Liver (tissue), 9 donors: ENCODE results near the gene WWC2. TPM values are rescaled to one million over a fixed set of nuclear protein-coding genes. Genes with fewer than 3 reads are reported as not detected.
A peak's percentile ranks its signal among the peaks of the same experiment; 100 is the strongest.

Experiments used
- DNase-seq: peaks from one replicate; pipeline ENCODE4 v3.0.0-alpha.2; 2017; ENCODE audit warnings: low spot score
- H3K27ac ChIP-seq, 2 donors: one replicate each; pipeline ENCODE4 v1.7.0; 2013; ENCODE audit warnings: inconsistent platforms in 2 of 2, low read length in 2 of 2, control low read depth in 1 of 2, low read depth in 1 of 2, mild to moderate bottlenecking in 1 of 2
- H3K27me3 ChIP-seq, 4 donors: one replicate each; pipeline versions ENCODE4 v1.6.1 to v1.7.0; 2013; ENCODE audit warnings: low read length in 3 of 4, inconsistent platforms in 1 of 4, mild to moderate bottlenecking in 1 of 4, moderate library complexity in 1 of 4; ENCODE audit not compliant: control insufficient read depth in 4 of 4, insufficient read depth in 4 of 4
- H3K36me3 ChIP-seq, 4 donors: one replicate each; pipeline versions ENCODE4 v1.6.1 to v1.7.0; 2013; ENCODE audit warnings: low read length in 3 of 4, mild to moderate bottlenecking in 3 of 4, low read depth in 1 of 4, moderate library complexity in 1 of 4; ENCODE audit not compliant: control insufficient read depth in 4 of 4, insufficient read depth in 3 of 4
- H3K4me1 ChIP-seq, 4 donors: one replicate each; pipeline versions ENCODE4 v1.6.1 to v1.7.0; 2013; ENCODE audit warnings: low read length in 3 of 4, mild to moderate bottlenecking in 3 of 4, moderate library complexity in 1 of 4; ENCODE audit not compliant: control insufficient read depth in 4 of 4, insufficient read depth in 4 of 4
- H3K4me3 ChIP-seq, 3 donors: one replicate each; pipeline versions ENCODE4 v1.6.1 to v1.7.0; 2013; ENCODE audit warnings: low read length in 3 of 3, control low read depth in 1 of 3, low read depth in 1 of 3, mild to moderate bottlenecking in 1 of 3
- H3K9ac ChIP-seq, 2 donors: one replicate each; pipeline ENCODE4 v1.7.0; 2013; ENCODE audit warnings: low read length in 2 of 2, mild to moderate bottlenecking in 2 of 2, moderate library complexity in 2 of 2, control low read depth in 1 of 2, low read depth in 1 of 2
- H3K9me3 ChIP-seq, 4 donors: one replicate each; pipeline versions ENCODE4 v1.6.1 to v1.7.0; 2013; ENCODE audit warnings: low read length in 3 of 4; ENCODE audit not compliant: control insufficient read depth in 4 of 4
- EGR1 ChIP-seq, 2 donors: IDR thresholded peaks; 2 replicates each; pipeline ENCODE4 v1.6.1; 2016 to 2018; ENCODE audit warnings: antibody characterized with exemption in 2 of 2, low read depth in 2 of 2
- FOXA1 ChIP-seq: IDR thresholded peaks from 2 replicates; pipeline ENCODE4 v1.6.1; 2016; ENCODE audit warnings: antibody characterized with exemption
- FOXA2 ChIP-seq: IDR thresholded peaks from 2 replicates; pipeline ENCODE4 v1.6.1; 2016; ENCODE audit warnings: antibody characterized with exemption
- HNF4A ChIP-seq, 2 donors: conservative IDR thresholded peaks; 2 replicates each; pipeline ENCODE4 v1.6.1; 2016; ENCODE audit warnings: antibody characterized with exemption in 2 of 2, mild to moderate bottlenecking in 2 of 2
- HNF4G ChIP-seq: IDR thresholded peaks from 2 replicates; pipeline ENCODE4 v1.6.1; 2016; ENCODE audit warnings: antibody characterized with exemption
- NR2F2 ChIP-seq: IDR thresholded peaks from 2 replicates; pipeline ENCODE4 v1.6.1; 2016; ENCODE audit warnings: antibody characterized with exemption
- RAD21 ChIP-seq, 2 donors: IDR thresholded peaks; 2 replicates each; pipeline ENCODE4 v1.6.1; 2016; ENCODE audit warnings: antibody characterized with exemption in 2 of 2, mild to moderate bottlenecking in 2 of 2
- RXRA ChIP-seq, 2 donors: IDR thresholded peaks; 2 replicates each; pipeline ENCODE4 v1.6.1; 2017 to 2018; ENCODE audit warnings: antibody characterized with exemption in 2 of 2, mild to moderate bottlenecking in 1 of 2
- SP1 ChIP-seq: IDR thresholded peaks from 2 replicates; pipeline ENCODE4 v1.6.1; 2018; ENCODE audit warnings: antibody characterized with exemption, mild to moderate bottlenecking
- TAF1 ChIP-seq: conservative IDR thresholded peaks from 2 replicates; pipeline ENCODE4 v1.6.1; 2016; ENCODE audit warnings: antibody characterized with exemption, mild to moderate bottlenecking
- WGBS: extraction: QIAGEN DNeasy Blood & Tissue Kit; methylation state at CpG from one replicate; pipeline ENCODE4 v1.1.7; 2013; 5-methylcytosine and 5-hydroxymethylcytosine counted together
- polyA plus RNA-seq, 2 donors: library from polyadenylated mRNA; stranded (reverse) in 1 of 2; unstranded in 1 of 2; fragments of 200-250 nt in 1 of 2; fragments of >200 nt in 1 of 2; fragmentation: Nextera tagmentation in 1 of 2; extraction: Ambion mirVana in 1 of 2; gene quantifications; one replicate each; pipeline versions ENCODE4 v1.2.1 to v1.2.3, GENCODE V29; 2013 to 2015
- total RNA-seq, 2 donors: library from RNA; depleted of rRNA; stranded (reverse); fragments of >200 nt; gene quantifications; one replicate each; pipeline ENCODE4 v1.2.3, GENCODE V29; 2014
- TF ChIP-seq, protein P1 (sequence below): IDR thresholded peaks from 2 replicates; pipeline ENCODE4 v1.6.1; 2016; ENCODE audit warnings: antibody characterized with exemption
- TF ChIP-seq, protein P2 (sequence below): fragments of 150-350 bp; IDR thresholded peaks from 2 replicates; pipeline ENCODE4 v1.5.1; 2017; ENCODE audit warnings: improper control_type of control experiment, low read depth, low read length; ENCODE audit not compliant: missing input control
- donor health status: healthy.
- donor health status: healthy.
- donor health status: healthy.
- donor health status: healthy.
- donor health status: healthy.

Gene WWC2
- total and polyA plus RNA-seq, 4 donors, result 8.6 to 60.1 (median 13.3) TPM

DNA sequence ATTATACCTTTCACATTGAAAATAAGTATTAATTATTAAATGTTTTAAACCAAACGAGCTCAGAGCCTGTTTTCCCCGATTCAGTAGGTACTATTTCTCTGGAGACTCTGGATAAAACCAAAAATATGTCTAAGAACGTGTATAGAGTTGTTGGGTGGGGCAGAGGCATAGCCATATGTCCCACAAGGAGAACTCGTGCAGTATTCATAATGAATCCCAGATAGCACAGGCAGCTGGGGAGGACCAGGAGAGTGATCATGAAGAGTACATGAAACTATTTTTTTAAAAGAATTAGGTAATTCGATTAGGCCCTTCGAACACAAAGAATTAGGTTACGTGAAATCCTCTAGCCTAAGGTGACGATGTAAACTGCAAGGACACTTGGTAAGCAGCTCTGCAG, 145.0 kb downstream of the WWC2 start:
- no peak overlapping the region for H3K27ac ChIP-seq
- H3K4me3 ChIP-seq, result no peak overlapping the region
- TF ChIP-seq TAF1, result no peak
- no peak for TF ChIP-seq HNF4G
- no peak for TF ChIP-seq RAD21 (IDR thresholded peaks at IDR 0.05)
- TF ChIP-seq, protein P1, sequence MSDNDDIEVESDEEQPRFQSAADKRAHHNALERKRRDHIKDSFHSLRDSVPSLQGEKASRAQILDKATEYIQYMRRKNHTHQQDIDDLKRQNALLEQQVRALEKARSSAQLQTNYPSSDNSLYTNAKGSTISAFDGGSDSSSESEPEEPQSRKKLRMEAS, result no peak
- no peak for TF ChIP-seq HNF4A (conservative IDR thresholded peaks at IDR 0.05)
- TF ChIP-seq SP1, result no peak
- TF ChIP-seq RXRA (IDR thresholded peaks at IDR 0.05), result no peak
- peaks cover 0 to 14% (median 10%) of the 10 kb centered on the region in 4 donors for H3K36me3 ChIP-seq
- no peak overlapping the region for H3K9ac ChIP-seq
- H3K27me3 ChIP-seq, result no peaks in the 10 kb centered on the region
- no peak for DNase-seq
- peaks cover 0 to 6% (median under 1%) of the 10 kb centered on the region in 4 donors for H3K4me1 ChIP-seq
- no peaks in the 10 kb centered on the region for H3K9me3 ChIP-seq
- WGBS, result 91% methylated on average over 8 of the region's 8 CpGs

DNA sequence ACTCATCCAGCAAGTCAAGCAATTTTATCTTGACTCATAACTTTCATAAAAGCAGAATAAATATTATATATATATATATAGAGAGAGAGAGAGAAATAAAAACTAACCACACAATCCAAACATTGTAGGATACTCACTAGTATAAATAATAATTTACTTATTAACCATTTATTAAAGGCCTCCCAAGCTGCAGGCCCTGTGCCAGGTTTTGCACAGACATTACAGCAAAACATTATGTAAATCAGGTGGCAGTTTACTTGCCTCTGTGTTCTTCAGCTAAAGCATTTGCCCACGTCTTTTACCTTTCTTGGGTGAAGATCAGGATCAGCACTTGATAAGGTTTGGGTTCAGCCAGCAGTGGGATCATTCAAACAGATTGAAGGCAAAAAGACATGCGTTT, 145.4 kb downstream of the WWC2 start:
- Histone ChIP-seq H3K9me3 (no peaks in the 10 kb centered on the region), H3K27me3 (no peaks in the 10 kb centered on the region), H3K36me3 (peaks cover 0 to 14% (median 10%) of the 10 kb centered on the region in 4 donors), H3K27ac (no peak overlapping the region), H3K4me1 (peaks cover 0 to 7% (median under 1%) of the 10 kb centered on the region in 4 donors), H3K4me3 (no peak overlapping the region), H3K9ac (no peak overlapping the region)
- no peak for DNase-seq
- WGBS, result 86% methylated on average over 2 of the region's 2 CpGs
- TF ChIP-seq, protein P2, sequence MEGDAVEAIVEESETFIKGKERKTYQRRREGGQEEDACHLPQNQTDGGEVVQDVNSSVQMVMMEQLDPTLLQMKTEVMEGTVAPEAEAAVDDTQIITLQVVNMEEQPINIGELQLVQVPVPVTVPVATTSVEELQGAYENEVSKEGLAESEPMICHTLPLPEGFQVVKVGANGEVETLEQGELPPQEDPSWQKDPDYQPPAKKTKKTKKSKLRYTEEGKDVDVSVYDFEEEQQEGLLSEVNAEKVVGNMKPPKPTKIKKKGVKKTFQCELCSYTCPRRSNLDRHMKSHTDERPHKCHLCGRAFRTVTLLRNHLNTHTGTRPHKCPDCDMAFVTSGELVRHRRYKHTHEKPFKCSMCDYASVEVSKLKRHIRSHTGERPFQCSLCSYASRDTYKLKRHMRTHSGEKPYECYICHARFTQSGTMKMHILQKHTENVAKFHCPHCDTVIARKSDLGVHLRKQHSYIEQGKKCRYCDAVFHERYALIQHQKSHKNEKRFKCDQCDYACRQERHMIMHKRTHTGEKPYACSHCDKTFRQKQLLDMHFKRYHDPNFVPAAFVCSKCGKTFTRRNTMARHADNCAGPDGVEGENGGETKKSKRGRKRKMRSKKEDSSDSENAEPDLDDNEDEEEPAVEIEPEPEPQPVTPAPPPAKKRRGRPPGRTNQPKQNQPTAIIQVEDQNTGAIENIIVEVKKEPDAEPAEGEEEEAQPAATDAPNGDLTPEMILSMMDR, result no peak
- TF ChIP-seq RXRA (IDR thresholded peaks at IDR 0.05), result no peak

DNA sequence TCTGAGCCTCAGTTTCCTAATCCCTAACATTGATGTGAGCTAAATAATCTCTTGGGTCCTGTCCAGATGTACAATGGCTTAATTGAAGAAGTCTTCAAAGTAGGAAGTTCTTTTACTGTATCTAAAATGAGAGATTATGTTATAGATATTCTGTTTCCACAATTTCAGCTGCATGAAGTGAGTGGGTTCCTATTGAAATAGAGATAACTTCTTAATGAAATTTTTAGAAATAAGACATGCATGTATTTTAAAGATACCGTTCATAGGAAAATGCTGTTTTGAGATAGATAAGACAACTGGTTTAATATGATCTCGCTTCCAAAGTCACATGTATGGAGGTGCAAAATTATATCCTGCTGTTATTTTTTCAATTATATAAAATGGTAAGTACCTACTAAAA, 149.1 kb downstream of the WWC2 start:
- H3K4me3 ChIP-seq, result no peak overlapping the region
- no peaks in the 10 kb centered on the region for H3K27me3 ChIP-seq
- 94% methylated on average over 2 of the region's 2 CpGs for WGBS
- DNase-seq, result no peak
- TF ChIP-seq TAF1 (no peak), NR2F2 (no peak), RAD21 (IDR thresholded peaks at IDR 0.05) (no peak), SP1 (no peak), HNF4G (no peak), EGR1 (IDR thresholded peaks at IDR 0.05; ENCODE audit: low read depth in 2 of 2) (no peak), FOXA1 (no peak), HNF4A (conservative IDR thresholded peaks at IDR 0.05) (no peak)
- peaks cover 0 to 4% (median 3%) of the 10 kb centered on the region in 4 donors for H3K36me3 ChIP-seq
- H3K9me3 ChIP-seq, result no peaks in the 10 kb centered on the region
- peaks cover 3 to 33% (median 17%) of the 10 kb centered on the region in 4 donors for H3K4me1 ChIP-seq
- H3K27ac ChIP-seq, result no peak overlapping the region
- no peak overlapping the region for H3K9ac ChIP-seq

DNA sequence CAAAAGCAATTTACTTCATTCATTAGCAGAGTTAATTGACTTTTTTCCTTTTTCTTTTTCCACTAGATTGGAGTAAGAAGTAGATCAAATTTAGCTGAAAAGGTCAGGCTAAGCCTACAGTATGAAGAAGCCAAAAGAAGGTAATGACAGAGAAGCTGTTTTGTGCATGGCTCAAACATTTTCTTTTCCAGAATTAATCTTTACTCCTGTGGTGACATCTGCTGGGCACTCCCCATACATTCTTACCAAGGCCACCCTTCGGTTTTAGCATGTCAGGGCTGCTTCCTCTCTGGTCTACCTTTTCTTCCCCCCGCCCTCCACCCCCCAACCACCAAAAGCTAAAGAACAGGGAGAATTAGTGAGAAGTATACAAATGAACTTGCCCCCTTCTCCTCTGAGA, 150.8 kb downstream of the WWC2 start:
- H3K9ac ChIP-seq, result no peak overlapping the region
- 29% methylated on average over 2 of the region's 2 CpGs for WGBS
- H3K27me3 ChIP-seq, result no peaks in the 10 kb centered on the region
- TF ChIP-seq, protein P2, result peak; percentile 56
- TF ChIP-seq RAD21 (IDR thresholded peaks at IDR 0.05), result peak; percentile 82 to 86
- TF ChIP-seq FOXA2, result no peak
- peaks cover 3 to 49% (median 30%) of the 10 kb centered on the region in 4 donors for H3K4me1 ChIP-seq
- H3K27ac ChIP-seq, result no peak overlapping the region
- no peak for DNase-seq
- H3K9me3 ChIP-seq, result no peaks in the 10 kb centered on the region
- H3K36me3 ChIP-seq, result peaks cover 0 to 4% (median 3%) of the 10 kb centered on the region in 4 donors
- no peak overlapping the region for H3K4me3 ChIP-seq
